H1 (cell line): Measurements from ENCODE around the gene FRMD4A. TPM values are rescaled to one million over a fixed set of nuclear protein-coding genes. Genes with fewer than 3 reads are reported as not detected.

Source experiments
- CTCF ChIA-PET: fragments of 300-600 bp; sonication (Branson Sonifier 250); formaldehyde crosslinking; loops from one replicate; lab custom pipeline; 2021; ENCODE audit not compliant: partially characterized antibody; lab: Charles Lee
- POLR2A ChIA-PET: fragments of 300-600 bp; sonication (Branson Sonifier 250); formaldehyde crosslinking; loops from one replicate; lab custom pipeline; 2021; ENCODE audit warnings: inconsistent platforms; ENCODE audit not compliant: partially characterized antibody; lab: Charles Lee
- DNase-seq, 2 experiments: peaks; one replicate each; pipeline versions ENCODE4 v3.0.0 to v3.0.0-alpha.2; 2010 to 2022; ENCODE audit warnings: low spot score in 2 of 2, low read depth in 1 of 2, mixed read lengths in 1 of 2
- FAIRE-seq: peaks from 2 replicates; lab custom pipeline; 2011; peaks lifted over from hg19 to GRCh38; lab: Jason Lieb, UNC
- H2AFZ ChIP-seq: 2 replicates; pipeline ENCODE4 v1.8.1; 2012; ENCODE audit warnings: low read length, inconsistent platforms
- H2AK5ac ChIP-seq: 2 replicates; pipeline ENCODE4 v1.6.1; 2013; ENCODE audit warnings: low read depth, low read length
- H2BK120ac ChIP-seq: replicated peaks from 2 replicates; pipeline ENCODE3; 2013; ENCODE audit warnings: low read depth, low read length, inconsistent platforms
- H2BK12ac ChIP-seq: 2 replicates; pipeline ENCODE4 v1.6.1; 2013; ENCODE audit warnings: low read depth, low read length
- H2BK15ac ChIP-seq: 2 replicates; pipeline ENCODE4 v1.6.1; 2013; ENCODE audit warnings: low read length
- H2BK20ac ChIP-seq: 2 replicates; pipeline ENCODE4 v1.6.1; 2013; ENCODE audit warnings: low read length
- H2BK5ac ChIP-seq: 2 replicates; pipeline ENCODE4 v1.6.1; 2013; ENCODE audit warnings: low read depth, low read length
- H3K14ac ChIP-seq: 2 replicates; pipeline ENCODE4 v1.6.1; 2013; ENCODE audit warnings: inconsistent platforms; ENCODE audit not compliant: insufficient read length
- H3K18ac ChIP-seq: 2 replicates; pipeline ENCODE4 v1.6.1; 2013; ENCODE audit warnings: low read length; ENCODE audit errors: extremely low read depth
- H3K23ac ChIP-seq: 2 replicates; pipeline ENCODE4 v1.6.1; 2013; ENCODE audit warnings: inconsistent platforms; ENCODE audit not compliant: insufficient read length
- H3K23me2 ChIP-seq: 2 replicates; pipeline ENCODE4 v1.6.1; 2013; ENCODE audit warnings: low read depth, low read length
- H3K27ac ChIP-seq: 2 replicates; pipeline ENCODE4 v1.6.1; 2011; ENCODE audit warnings: low read depth, low read length, inconsistent platforms
- H3K27me3 ChIP-seq, 4 experiments: replicated peaks in 1 of 4; 1 replicate in 1 of 4; 2 replicates in 3 of 4; pipeline versions ENCODE4 v1.6.1 to v1.8.1; 2011 to 2013; ENCODE audit warnings: low read length in 3 of 4, mild to moderate bottlenecking in 3 of 4, inconsistent platforms in 2 of 4, mixed read lengths in 2 of 4, moderate library complexity in 1 of 4; ENCODE audit not compliant: control insufficient read depth in 3 of 4, insufficient read depth in 3 of 4; ENCODE audit errors: extremely low read depth in 1 of 4
- H3K36me3 ChIP-seq, 4 experiments: 2 replicates each; pipeline versions ENCODE4 v1.6.1 to v1.8.1; 2011 to 2013; ENCODE audit warnings: mild to moderate bottlenecking in 4 of 4, low read length in 3 of 4, moderate library complexity in 2 of 4, control low read depth in 1 of 4, inconsistent platforms in 1 of 4; ENCODE audit not compliant: insufficient read depth in 4 of 4, control insufficient read depth in 2 of 4
- H3K4ac ChIP-seq: replicated peaks from 2 replicates; pipeline ENCODE3; 2013; ENCODE audit warnings: low read length, low read depth, mixed read lengths, inconsistent platforms; ENCODE audit not compliant: insufficient read length
- H3K4me1 ChIP-seq, 4 experiments: replicated peaks in 1 of 4; 1 replicate in 1 of 4; 2 replicates in 3 of 4; pipeline versions ENCODE4 v1.6.1 to v1.8.1; 2011 to 2013; ENCODE audit warnings: low read length in 3 of 4, inconsistent platforms in 2 of 4, mixed read lengths in 1 of 4; ENCODE audit not compliant: insufficient read depth in 4 of 4, control insufficient read depth in 3 of 4
- H3K4me2 ChIP-seq, 2 experiments: 2 replicates each; pipeline versions ENCODE4 v1.6.1 to v1.8.1; 2011 to 2013; ENCODE audit warnings: low read depth in 2 of 2, low read length in 2 of 2, control low read depth in 1 of 2, inconsistent platforms in 1 of 2, mild to moderate bottlenecking in 1 of 2; ENCODE audit not compliant: insufficient read depth in 1 of 2
- H3K4me3 ChIP-seq, 4 experiments: fragments of 200-600, 300-600 bp in 1 of 4; sonication (generic), shearing (Covaris generic), sonication (Bioruptor Twin) in 1 of 4; 2 replicates each; pipeline versions ENCODE4 v1.5.1 to v1.8.1; 2011 to 2016; ENCODE audit warnings: low read length in 4 of 4, low read depth in 3 of 4, control low read depth in 2 of 4, inconsistent platforms in 2 of 4, mild to moderate bottlenecking in 2 of 4, mixed read lengths in 1 of 4, moderate library complexity in 1 of 4; ENCODE audit not compliant: insufficient read depth in 2 of 4; ENCODE audit errors: extremely low read depth in 1 of 4
- H3K56ac ChIP-seq: replicated peaks from 2 replicates; pipeline ENCODE3; 2013; ENCODE audit warnings: low read depth, mild to moderate bottlenecking, mixed read lengths, low read length, inconsistent platforms; ENCODE audit not compliant: insufficient read length
- H3K79me1 ChIP-seq: 2 replicates; pipeline ENCODE4 v1.6.1; 2013; ENCODE audit warnings: low read depth, low read length, control low read depth
- H3K79me2 ChIP-seq, 2 experiments: 2 replicates each; pipeline versions ENCODE4 v1.6.1 to v1.8.1; 2012 to 2013; ENCODE audit warnings: low read length in 2 of 2, mild to moderate bottlenecking in 2 of 2, inconsistent platforms in 1 of 2; ENCODE audit not compliant: insufficient read depth in 2 of 2, control insufficient read depth in 1 of 2
- H3K9ac ChIP-seq, 4 experiments: replicated peaks in 1 of 4; 1 replicate in 1 of 4; 2 replicates in 3 of 4; pipeline versions ENCODE4 v1.6.1 to v1.8.1; 2011 to 2013; ENCODE audit warnings: low read depth in 3 of 4, low read length in 3 of 4, control low read depth in 2 of 4, mild to moderate bottlenecking in 2 of 4, moderate library complexity in 2 of 4, inconsistent platforms in 1 of 4; ENCODE audit errors: extremely low read depth in 1 of 4
- H3K9me3 ChIP-seq, 2 experiments: 2 replicates each; pipeline versions ENCODE4 v1.6.1 to v1.8.1; 2012 to 2013; ENCODE audit warnings: mild to moderate bottlenecking in 2 of 2, moderate library complexity in 2 of 2, control low read depth in 1 of 2, inconsistent platforms in 1 of 2, low read depth in 1 of 2, low read length in 1 of 2, mixed read lengths in 1 of 2; ENCODE audit not compliant: insufficient read depth in 2 of 2
- H4K20me1 ChIP-seq, 2 experiments: replicated peaks in 1 of 2; 2 replicates each; pipeline versions ENCODE3 to v1.8.1; 2011 to 2013; ENCODE audit warnings: inconsistent platforms in 2 of 2, low read length in 2 of 2, mild to moderate bottlenecking in 1 of 2; ENCODE audit not compliant: insufficient read depth in 2 of 2, control insufficient read depth in 1 of 2
- H4K5ac ChIP-seq: 2 replicates; pipeline ENCODE4 v1.6.1; 2013; ENCODE audit warnings: low read length, low read depth, mixed read lengths, inconsistent platforms; ENCODE audit not compliant: insufficient read length
- H4K8ac ChIP-seq: 2 replicates; pipeline ENCODE4 v1.8.0; 2013; ENCODE audit warnings: mild to moderate bottlenecking, moderate library complexity, low read length, inconsistent platforms; ENCODE audit not compliant: insufficient read depth; ENCODE audit errors: extremely low read depth
- H4K91ac ChIP-seq: replicated peaks from 2 replicates; pipeline ENCODE3; 2013; ENCODE audit warnings: low read length, mixed read lengths, inconsistent platforms; ENCODE audit not compliant: insufficient read length
- BRCA1 ChIP-seq: IDR thresholded peaks from 2 replicates; pipeline ENCODE4 v1.6.1; 2012; ENCODE audit warnings: low read depth, low read length, improper control_type of control experiment
- EGR1 ChIP-seq: IDR thresholded peaks from 2 replicates; pipeline ENCODE4 v1.6.1; 2011; ENCODE audit warnings: low read depth, low read length, borderline replicate concordance
- POLR2A ChIP-seq, 2 experiments: IDR thresholded peaks; 1 replicate in 1 of 2; 2 replicates in 1 of 2; pipeline ENCODE4 v1.6.1; 2011; ENCODE audit warnings: low read depth in 2 of 2, low read length in 2 of 2, mild to moderate bottlenecking in 2 of 2; ENCODE audit errors: control extremely low read depth in 1 of 2
- RFX5 ChIP-seq: IDR thresholded peaks from 2 replicates; pipeline ENCODE4 v1.6.1; 2011; ENCODE audit warnings: low read depth, low read length, improper control_type of control experiment, borderline replicate concordance
- SAP30 ChIP-seq: fragments of 300-600 bp; sonication (generic); IDR thresholded peaks from 2 replicates; pipeline ENCODE4 v1.7.1; 2012; ENCODE audit warnings: low read length, moderate library complexity, mild to moderate bottlenecking, inconsistent platforms; ENCODE audit not compliant: insufficient read depth, insufficient replicate concordance
- TAF7 ChIP-seq: optimal IDR thresholded peaks from 2 replicates; pipeline ENCODE3; 2011; ENCODE audit warnings: low read depth, mild to moderate bottlenecking, inconsistent platforms, low read length, moderate library complexity, borderline replicate concordance
- TCF12 ChIP-seq: IDR thresholded peaks from 2 replicates; pipeline ENCODE4 v1.6.1; 2011; ENCODE audit warnings: low read depth, mild to moderate bottlenecking, low read length
- YY1 ChIP-seq: IDR thresholded peaks from 2 replicates; pipeline ENCODE4 v1.6.1; 2011; ENCODE audit warnings: low read depth, mild to moderate bottlenecking, low read length
- WGBS, 2 experiments: shearing (Covaris generic) in 1 of 2; methylation state at CpG; one replicate each; pipeline versions ENCODE4 v1.1.6 to v1.1.7; 2013 to 2015; ENCODE audit warnings: low lambda C conversion rate in 2 of 2, mixed read lengths in 2 of 2, inconsistent platforms in 1 of 2, low coverage in 1 of 2, missing lambda C conversion rate in 1 of 2; ENCODE audit not compliant: insufficient replicate concordance in 2 of 2, insufficient coverage in 1 of 2, insufficient read length in 1 of 2; ENCODE audit errors: extremely low coverage in 1 of 2, missing lambda C conversion rate in 1 of 2; 5-methylcytosine and 5-hydroxymethylcytosine counted together
- polyA plus RNA-seq, 7 experiments: library from polyadenylated mRNA; depleted of rRNA in 3 of 7; stranded (reverse) in 5 of 7; unstranded in 2 of 7; fragments of >200 nt in 5 of 7; fragments of 200-250 nt in 2 of 7; gene quantifications; 1 replicate in 5 of 7; 2 replicates in 1 of 7; 4 replicates in 1 of 7; pipeline versions ENCODE4 v1.2.1 to v1.2.3, GENCODE V29; 2011 to 2013; ENCODE audit warnings: missing spikeins in 2 of 7, mixed read lengths in 2 of 7
- total RNA-seq: library from RNA; stranded (reverse); fragmentation: NEBNext Ultra II Directional; extraction: Animal tissue kit (Norgen Biotek cat#: 25700); gene quantifications from 2 replicates; pipeline ENCODE4 v1.2.1, GENCODE V29; 2021

FRMD4A gene
- total and polyA plus RNA-seq, 2 of the 8 experiments (the other 6 are each of a cell fraction or from before 2014, with no cell fraction given), result 38.6 to 39.6 TPM

GRCh38 chr10:14125564-14125963 is 205.2 kb downstream of the FRMD4A start:
- Histone ChIP-seq H2BK120ac (no peak overlapping the region), H3K27ac (no peak overlapping the region), H4K91ac (no peak overlapping the region), H3K56ac (no peak overlapping the region), H4K5ac (no peak overlapping the region), H3K79me1 (no peaks in the 10 kb centered on the region), H2BK12ac (no peak overlapping the region), H2AK5ac (no peak overlapping the region), H3K27me3 (no peaks in the 10 kb centered on the region), H2AFZ (no peak overlapping the region), H3K4me3 (no peak overlapping the region), H3K9me3 (no peaks in the 10 kb centered on the region), H2BK15ac (no peak overlapping the region), H3K79me2 (no peaks in the 10 kb centered on the region), H3K36me3 (no peaks in the 10 kb centered on the region), H3K4me2 (no peak overlapping the region), H3K4ac (no peak overlapping the region), H3K14ac (no peak overlapping the region), H3K23me2 (no peaks in the 10 kb centered on the region), H3K9ac (no peak overlapping the region), H2BK5ac (no peak overlapping the region), H3K4me1 (peaks cover 0 to 4% (median 0%) of the 10 kb centered on the region in 4 experiments; a peak in 2 of 7 replicates), H3K23ac (no peak overlapping the region), H3K18ac (no peak overlapping the region), H4K8ac (no peak overlapping the region), H4K20me1 (no peaks in the 10 kb centered on the region), H2BK20ac (no peak overlapping the region)
- WGBS, 2 experiments, result 93% methylated on average over 6 of the region's 6 CpGs; no CpG with 5 or more reads in 1 of the 2 experiments
- CTCF ChIA-PET, result interaction anchor here (1.0 to 1.5 kb wide), 3 partner anchors 16 to 93 kb away, joined by 3 to 5 read pairs (median 4); no protein-coding TSS in a partner anchor
- no peak for FAIRE-seq
- TF ChIP-seq EGR1, result no peak
- no peak for TF ChIP-seq BRCA1
- no peak for TF ChIP-seq POLR2A (IDR thresholded peaks at IDR 0.05; ENCODE audit: control extremely low read depth in 1 of 2, low read depth in 2 of 2, low read length in 2 of 2)
- TF ChIP-seq TCF12, result no peak
- no peak for TF ChIP-seq SAP30
- TF ChIP-seq YY1, result no peak
- no peak for TF ChIP-seq RFX5
- no peak for TF ChIP-seq TAF7
- DNase-seq, result no peak
- POLR2A ChIA-PET, result no interaction called here
